HG03342 (cell line): ENCODE results near the gene AMHR2.

Source experiments
- ATAC-seq: cut with Tn5 transposase; IDR thresholded peaks from one replicate; pipeline ENCODE4 v1.9.1; 2021; ENCODE audit warnings: mild to moderate bottlenecking, moderate library complexity; ENCODE audit not compliant: unreplicated experiment

AMHR2 gene

GRCh38 chr12:53451661-53452158, 28.1 kb downstream of the AMHR2 start, which contains the start of gene PCBP2:
Gene PCBP2 (plus strand): TSS chr12:53452102. CDS start chr12:53454801, 2,699 bp downstream.
- peak; percentile 94 for ATAC-seq

- ATAC-seq: peak; percentile 29
These were observed 28.8 kb downstream of the AMHR2 start for GRCh38 chr12:53452159-53453077.

- no peak for ATAC-seq
These were observed 30.4 kb downstream of the AMHR2 start for GRCh38 chr12:53453953-53454640.

DNA sequence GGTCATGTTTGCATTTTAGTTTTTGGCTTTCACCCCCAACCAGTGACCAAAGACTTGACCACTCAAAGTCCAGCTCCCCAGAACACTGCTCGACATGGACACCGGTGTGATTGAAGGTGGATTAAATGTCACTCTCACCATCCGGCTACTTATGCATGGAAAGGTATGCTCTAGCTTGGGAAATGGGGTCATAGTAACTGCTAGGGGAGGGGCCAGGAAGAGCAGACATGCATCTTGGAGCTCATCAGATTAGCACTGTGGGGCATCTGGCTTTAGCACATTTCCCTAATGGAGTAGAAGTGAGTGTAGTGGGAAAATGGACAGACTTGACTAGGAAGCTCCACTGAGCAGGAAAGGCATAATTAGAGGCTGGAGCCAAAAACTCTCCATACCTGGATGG, 31.1 kb downstream of the AMHR2 start:
- no peak for ATAC-seq

DNA sequence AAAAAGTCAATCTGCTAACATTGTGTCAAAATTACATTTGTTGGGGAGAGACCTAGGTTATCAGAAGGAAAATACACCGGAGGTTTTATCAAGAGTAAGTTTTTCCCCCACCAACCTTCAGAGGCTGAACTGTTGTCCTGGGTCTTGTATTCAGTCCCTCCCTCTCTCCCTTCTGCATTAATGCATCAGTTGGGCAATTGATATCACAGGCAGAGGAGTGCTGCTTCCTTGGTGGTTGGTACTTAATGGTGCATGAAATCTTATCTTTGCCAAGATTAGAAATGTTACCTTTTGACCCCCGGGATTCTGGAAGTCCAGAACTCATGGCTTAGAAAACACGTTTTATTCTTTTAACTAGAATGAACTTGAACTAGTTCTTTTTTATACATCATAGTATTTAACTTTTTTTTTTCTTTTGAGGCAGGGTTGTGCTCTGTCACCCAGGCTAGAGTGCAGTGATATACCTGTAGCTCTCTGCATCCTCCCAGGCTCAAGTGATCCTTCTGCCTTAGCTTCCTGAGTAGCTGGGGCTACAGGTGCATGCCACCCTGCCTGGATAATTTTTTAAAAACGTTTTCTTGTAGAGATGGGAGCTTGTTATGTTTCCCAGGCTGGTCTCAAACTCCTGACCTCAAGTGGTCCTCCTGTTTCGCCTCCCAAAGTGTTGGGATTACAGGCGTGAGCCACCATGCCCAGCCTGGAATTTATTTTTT, 33.2 kb downstream of the AMHR2 start:
- ATAC-seq: no peak

- ATAC-seq: no peak
These were observed 35.4 kb downstream of the AMHR2 start for GRCh38 chr12:53459097-53459496.

- no peak for ATAC-seq
These were observed 37.4 kb downstream of the AMHR2 start for GRCh38 chr12:53461059-53461458.

- ATAC-seq: no peak
These were observed 37.9 kb downstream of the AMHR2 start for GRCh38 chr12:53461591-53461990.

- ATAC-seq: no peak
These were observed 39.3 kb downstream of the AMHR2 start for GRCh38 chr12:53462935-53463334.

- ATAC-seq: no peak
These were observed 40.3 kb downstream of the AMHR2 start for GRCh38 chr12:53463802-53464560.

- ATAC-seq: no peak
These were observed 41.2 kb downstream of the AMHR2 start for GRCh38 chr12:53464685-53465418.

DNA sequence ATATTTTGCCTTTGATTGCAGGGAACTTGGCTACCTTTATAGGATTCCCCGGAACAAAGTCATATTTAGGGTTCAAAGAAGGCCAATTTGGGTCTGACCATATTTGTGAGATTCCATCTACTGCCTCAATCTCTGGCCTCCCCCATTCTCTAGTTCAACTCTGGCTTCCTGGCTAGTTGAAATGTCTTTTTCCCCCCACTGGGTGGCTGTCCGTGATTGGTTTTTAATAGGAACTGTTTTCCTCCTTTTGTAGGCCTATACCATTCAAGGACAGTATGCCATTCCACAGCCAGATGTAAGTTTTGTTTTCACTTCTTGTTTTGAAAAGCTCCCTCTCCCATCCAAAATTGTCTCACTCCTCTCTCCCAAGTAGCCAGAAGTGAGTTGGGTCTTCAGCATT, 42.0 kb downstream of the AMHR2 start:
- ATAC-seq: no peak

- no peak for ATAC-seq
These were observed 43.0 kb downstream of the AMHR2 start for GRCh38 chr12:53466640-53467039.

DNA sequence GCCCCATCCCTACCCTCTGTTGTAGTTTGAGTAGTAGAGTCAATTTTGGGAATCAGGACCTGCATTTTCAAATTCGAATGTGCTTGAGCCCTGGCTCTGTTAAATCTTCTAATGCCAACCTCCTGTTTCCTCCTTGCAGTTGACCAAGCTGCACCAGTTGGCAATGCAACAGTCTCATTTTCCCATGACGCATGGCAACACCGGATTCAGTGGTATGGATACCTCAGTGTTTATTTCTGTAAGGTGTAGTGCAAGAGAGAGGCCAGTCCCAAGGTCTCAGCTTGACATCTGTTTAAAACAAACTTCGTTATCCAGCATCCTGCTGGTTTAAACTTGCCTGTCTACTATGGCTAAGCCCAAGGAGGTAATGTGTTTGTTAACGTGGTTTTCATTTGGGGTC, 43.4 kb downstream of the AMHR2 start:
- no peak for ATAC-seq

DNA sequence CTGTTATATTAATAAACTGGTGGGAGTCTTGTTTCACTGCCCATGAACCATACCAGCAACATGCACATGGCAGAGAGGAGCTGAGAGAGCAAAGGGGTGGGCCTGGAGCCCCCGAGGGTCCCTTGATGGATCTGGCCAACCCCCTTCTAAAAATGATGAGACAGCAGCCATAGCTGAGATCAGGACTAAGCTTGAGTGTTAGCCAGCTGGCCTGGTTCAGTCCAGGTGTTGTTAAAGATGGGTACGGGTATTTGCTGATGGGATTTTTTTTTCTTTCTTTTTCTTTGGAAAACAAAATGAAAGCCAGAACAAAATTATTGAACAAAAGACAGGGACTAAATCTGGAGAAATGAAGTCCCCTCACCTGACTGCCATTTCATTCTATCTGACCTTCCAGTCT, 44.2 kb downstream of the AMHR2 start:
- ATAC-seq: no peak

DNA sequence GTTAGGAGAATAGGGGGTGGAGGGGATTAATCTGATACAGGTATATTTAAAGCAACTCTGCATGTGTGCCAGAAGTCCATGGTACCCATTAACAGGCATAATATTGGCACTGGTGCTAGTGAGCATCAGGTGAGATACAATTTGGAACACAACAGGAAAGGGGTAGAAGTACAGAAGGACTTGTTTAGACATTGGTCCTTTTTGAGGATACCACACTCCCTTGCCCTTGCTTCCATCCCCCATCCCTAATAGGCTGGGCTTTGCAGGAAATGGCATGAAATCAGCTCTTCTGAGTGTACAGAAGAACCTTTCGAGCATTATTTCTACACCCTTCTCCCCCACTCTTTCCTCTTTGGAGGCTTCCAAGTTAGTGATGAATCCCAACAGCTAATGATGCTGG, 44.6 kb downstream of the AMHR2 start:
- ATAC-seq: no peak

GRCh38 chr12:53472056-53472582, 48.5 kb downstream of the AMHR2 start:
- no peak for ATAC-seq

- ATAC-seq: no peak
These were observed 50.4 kb downstream of the AMHR2 start for GRCh38 chr12:53474077-53474476.

- no peak for ATAC-seq
These were observed 51.2 kb downstream of the AMHR2 start for GRCh38 chr12:53474819-53475218.
